Kidney tubule cell (primary cell): ENCODE data around the gene MSRB1.
"Not testable (repeated sequence)": the region's sequence is repeated elsewhere in the genome, so short reads cannot be mapped to it uniquely, and the experiment has no call there.

Experiments
- DNase-seq: peaks from one replicate; pipeline ENCODE4 v3.0.0-alpha.2; 2018; ENCODE audit warnings: low spot score

Gene MSRB1

DNA sequence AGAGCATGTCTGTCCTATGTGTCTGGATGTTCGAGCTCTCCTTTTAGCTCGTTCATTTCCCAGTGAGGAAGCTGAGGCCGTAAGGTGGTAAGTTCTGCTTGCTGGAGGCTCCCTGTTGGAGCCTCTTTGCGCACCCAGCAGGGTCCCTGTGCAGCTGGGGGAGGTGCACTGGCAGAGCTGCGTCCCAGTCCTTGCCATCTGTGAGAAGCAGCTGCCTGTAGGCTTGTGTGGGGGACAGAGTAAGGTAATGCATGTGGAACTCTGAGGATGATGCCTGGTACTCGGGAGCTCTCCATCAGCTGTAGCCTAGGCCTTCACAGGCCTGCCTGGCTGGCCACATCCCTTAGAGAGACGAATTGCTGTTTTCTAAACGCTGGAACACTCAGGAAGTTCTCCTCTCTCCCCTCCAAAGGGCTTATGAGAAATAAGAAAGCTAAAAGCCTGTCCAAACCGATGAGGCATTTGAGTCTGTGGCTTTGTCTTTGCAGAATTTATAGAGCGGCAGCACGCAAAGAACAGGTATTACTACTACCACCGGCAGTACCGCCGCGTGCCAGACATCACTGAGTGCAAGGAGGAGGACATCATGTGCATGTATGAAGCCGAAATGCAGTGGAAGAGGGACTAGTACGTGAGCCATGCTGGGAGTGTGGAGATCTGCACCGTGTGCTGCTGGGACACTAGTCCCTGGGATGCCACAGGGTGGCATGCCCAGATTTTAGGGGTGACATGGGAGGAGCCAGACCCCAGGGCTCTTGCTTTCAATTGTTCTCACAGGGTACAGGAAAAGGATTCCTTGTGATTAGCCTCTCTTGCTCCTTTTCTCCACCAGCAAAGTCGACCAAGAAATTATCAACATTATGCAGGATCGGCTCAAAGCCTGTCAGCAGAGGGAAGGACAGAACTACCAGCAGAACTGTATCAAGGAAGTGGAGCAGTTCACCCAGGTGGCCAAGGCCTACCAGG lies 17.9 kb upstream of the MSRB1 start:
- peak; percentile 54 for DNase-seq

DNA sequence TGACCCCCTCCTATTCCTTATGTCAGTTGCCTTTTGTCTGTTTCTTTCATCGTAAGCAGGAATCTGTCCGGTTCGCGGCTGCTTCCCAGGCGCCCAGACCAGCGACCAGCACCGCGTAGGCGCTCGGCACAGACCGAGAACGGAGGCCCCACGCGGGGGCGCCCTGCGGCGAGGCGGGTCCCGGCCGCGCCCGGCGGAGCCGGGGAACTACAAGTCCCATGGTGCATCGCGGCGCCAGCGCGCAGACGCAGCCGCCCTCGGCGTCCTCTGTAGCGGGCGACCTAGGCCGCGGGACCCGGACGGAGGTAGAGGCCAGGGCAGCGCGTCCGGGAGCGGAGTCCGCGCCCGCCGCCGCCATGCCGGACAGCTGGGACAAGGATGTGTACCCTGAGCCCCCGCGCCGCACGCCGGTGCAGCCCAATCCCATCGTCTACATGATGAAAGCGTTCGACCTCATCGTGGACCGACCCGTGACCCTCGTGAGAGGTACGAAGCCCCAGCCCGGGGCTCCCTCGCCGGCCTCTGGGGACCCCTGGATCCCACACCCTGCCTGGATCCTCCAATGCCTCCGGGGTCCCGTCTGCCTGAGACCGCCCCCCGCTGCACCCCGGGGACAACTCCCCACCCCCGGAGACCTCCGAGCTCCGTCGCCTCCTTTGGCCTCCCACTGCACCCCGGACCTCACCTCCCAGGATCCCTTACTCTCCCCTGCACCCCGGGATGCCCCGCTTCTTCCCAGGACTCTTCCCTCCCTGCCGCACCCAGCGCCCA lies 16.5 kb upstream of the MSRB1 start, which contains the start of gene NDUFB10:
NDUFB10 (plus strand) TSS at position 270 of the 771 bp plus-strand sequence; CDS start at position 357, 87 bp downstream.
- peak; percentile 94 for DNase-seq

- DNase-seq, result no peak
Observed at GRCh38 chr16:1958715-1959268, 15.8 kb upstream of the MSRB1 start.

- not testable (repeated sequence) for DNase-seq
Observed at GRCh38 chr16:1958143-1958491, 15.1 kb upstream of the MSRB1 start.

- DNase-seq, result not testable (repeated sequence)
Observed at GRCh38 chr16:1957434-1958142, 14.6 kb upstream of the MSRB1 start.

DNA sequence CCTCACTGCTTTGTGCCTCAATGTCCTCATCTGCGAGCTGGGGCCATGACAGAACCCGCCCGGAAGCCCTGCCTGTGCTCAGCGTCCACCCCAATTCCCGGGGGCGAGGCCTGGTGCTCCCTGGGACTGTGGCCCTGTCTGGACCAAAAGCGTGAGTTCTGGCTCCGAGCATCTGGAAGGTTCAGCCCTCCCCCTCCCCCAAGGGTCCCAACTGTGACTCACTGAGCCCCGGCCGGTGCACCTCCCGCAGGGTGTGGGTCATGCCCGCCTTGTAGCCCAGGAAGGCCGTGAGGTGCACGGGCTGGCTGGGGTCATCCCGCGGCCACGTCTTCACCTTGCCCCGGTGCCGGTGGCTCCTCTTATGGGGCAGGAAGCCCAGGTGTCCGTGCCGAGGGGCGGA lies 10.7 kb upstream of the MSRB1 start:
- no peak for DNase-seq

DNA sequence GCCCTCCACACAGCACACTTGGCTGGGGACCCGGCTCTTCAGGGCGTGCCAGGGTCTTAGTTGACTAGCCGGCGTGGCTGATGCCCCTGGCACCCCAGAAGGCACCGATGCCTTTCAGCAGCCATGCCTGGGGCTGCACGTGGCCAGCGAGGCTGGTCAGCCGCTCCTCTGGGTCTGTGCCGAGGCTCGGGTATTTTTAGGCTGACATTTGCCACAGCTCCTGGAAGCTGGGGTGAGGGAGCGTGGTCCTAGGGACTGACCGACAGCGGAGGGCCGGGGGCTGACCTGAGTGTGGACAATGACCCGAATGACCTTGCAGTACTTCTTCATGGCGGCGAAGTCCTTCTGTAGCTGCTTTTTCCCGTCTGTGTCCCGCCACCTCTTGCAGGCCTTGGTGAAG lies 7.6 kb upstream of the MSRB1 start:
- DNase-seq, result no peak

GRCh38 chr16:1950047-1950446 lies 7.0 kb upstream of the MSRB1 start:
- no peak for DNase-seq

- no peak for DNase-seq
Observed at GRCh38 chr16:1949507-1949906, 6.5 kb upstream of the MSRB1 start.

DNA sequence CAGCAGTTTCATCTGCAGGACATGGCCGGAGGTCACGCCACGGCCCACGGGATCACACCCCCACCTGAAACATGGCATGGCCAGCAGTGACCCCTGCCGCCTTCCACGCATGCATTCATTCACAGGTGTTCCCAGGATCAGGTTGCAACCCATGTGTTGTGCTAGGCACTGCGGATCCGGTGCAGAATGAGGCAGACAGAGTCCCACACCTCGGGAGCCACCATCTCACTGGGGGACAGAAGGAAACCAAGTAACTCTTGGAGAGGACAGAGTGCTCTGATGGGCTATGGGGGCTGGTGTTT lies 4.3 kb upstream of the MSRB1 start:
- DNase-seq, result no peak

DNA sequence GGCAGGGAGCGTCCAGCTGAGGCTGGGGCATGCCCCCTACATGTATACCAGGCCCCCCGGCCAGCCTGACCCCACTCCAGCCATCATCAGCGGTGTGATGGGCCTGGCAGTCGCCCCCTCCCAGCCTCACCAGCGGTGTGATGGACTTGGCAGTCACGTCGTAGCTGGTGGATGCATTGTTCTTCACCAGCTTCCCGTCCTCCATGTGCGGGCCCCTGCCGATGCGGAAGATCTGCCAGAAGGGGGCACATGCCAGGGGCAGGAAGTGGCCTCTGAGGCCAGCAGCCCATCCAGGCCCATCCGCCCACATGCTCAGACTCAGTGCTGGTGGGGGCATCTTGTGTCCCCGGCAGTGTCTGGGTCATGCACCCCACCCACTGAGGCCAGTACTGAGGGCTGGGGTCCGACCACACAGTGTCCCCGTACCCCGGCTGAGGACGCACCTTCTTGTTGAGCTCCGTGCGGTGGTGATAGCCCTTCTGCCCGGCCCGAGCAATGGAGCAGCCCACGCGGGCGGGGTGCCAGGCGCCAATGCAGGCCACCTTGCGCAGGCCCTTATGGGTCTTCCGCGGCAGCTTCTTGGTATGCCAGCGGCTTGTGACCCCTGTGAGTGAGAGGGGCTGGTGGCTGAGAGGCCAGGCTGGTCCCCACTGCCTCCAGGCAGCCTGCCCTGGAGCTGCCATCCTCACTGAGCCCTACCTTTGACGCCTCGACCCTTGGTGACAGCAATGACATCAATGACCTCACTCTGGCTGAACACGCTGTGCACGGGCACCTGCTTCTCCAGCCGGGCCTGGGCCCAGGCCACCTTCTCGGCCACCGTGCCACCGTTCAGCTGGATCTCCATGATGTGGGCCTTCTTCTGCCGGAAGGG lies 3.7 kb upstream of the MSRB1 start:
- no peak for DNase-seq

GRCh38 chr16:1945559-1946391 lies 2.8 kb upstream of the MSRB1 start:
- DNase-seq, result no peak

GRCh38 chr16:1944612-1945199 lies 1.7 kb upstream of the MSRB1 start:
- no peak for DNase-seq

DNA sequence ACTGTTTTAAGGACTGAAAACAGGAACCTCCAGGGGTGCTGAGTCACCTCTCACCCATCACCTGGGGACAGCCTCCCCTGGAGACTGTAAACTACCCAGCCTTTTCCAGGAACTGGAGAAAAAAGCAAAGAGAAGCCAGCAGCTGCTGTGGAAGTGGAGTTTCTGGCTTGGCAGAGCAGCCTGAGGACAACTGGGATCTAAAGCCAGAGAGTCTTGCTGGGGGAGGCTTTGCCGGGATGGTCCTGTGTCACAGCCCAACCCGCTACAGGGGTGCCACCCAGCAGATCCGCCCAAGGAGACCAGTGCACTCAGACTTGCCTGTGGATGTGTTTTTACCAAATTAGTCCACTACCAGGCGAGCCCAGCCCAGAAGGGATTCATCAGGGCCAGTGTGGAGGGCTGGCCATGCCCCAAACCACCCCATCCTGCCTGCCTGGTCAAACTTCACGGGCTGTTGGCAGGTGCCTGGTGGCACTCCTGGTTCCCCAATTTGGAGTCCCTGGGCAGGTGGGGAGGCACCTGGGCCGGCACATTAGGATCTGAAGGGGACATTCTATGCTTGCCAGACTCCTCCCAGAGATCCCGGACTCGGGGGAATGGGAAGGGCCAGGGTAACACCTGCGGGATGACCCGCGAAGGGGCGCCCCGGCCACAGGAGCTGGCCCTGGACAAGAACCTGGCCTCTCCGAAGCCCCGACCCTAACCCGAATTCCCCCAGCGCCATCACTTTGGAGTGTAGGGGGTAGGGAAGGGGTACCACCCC lies 771 bp downstream of the MSRB1 start:
- DNase-seq, result peak; percentile 64

- peak; percentile 85 for DNase-seq
Observed at GRCh38 chr16:1941162-1942046, 1.6 kb downstream of the MSRB1 start.

- no peak for DNase-seq
Observed at GRCh38 chr16:1940273-1941161, 2.5 kb downstream of the MSRB1 start.

DNA sequence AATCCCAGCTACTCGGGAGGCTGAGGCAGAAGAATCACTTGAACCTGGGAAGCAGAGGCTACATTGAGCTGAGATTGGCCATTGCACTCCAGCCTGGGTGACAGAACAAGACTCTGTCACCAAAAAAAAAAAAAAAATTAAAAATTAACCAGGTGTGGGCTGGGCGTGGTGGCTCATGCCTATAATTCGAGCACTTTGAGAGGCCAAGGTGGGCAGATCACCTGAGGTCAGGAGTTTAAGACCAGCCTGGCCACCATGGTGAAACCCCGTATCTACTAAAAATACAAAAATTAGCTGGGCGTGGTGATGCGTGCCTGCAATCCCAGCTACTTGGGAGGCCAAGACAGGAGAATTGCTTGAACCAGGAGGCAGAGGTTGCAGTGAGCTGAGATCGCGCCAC lies 3.2 kb downstream of the MSRB1 start:
- DNase-seq, result not testable (repeated sequence)
